Measurements from ENCODE around the gene B4GALT3. TPM values are rescaled to one million over a fixed set of nuclear protein-coding genes. Genes with fewer than 3 reads are reported as not detected.

B4GALT3 gene
- total RNA-seq, 4 donors from 2014 or later, result 3.0 to 71.4 (median 26.6) TPM

DNA sequence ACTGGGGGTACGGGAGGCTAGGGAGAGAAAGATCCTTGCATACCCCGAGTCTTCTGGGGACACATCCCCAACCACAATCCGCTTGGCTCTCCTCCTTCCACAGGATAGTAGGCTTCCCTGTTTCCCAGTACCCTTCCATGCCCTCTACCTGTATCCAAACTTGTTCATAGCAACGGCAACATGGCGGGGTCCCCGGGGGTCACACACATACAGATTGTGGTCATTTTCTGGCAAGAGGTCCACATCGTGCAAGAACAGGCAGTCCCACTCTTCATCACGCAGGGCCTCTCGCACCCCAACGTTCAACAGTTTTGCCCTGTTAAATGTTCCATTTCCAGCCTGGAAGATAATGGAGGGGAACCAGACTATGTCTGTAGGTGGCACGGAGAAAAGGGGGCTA, 3.6 kb downstream of the B4GALT3 start:
- H3K27ac ChIP-seq, result peak overlapping the region in 3 of 4 donors; percentile 28 to 46 (median 29)
- H3K4me3 ChIP-seq, result no peak overlapping the region
- H3K4me1 ChIP-seq, result peaks cover 0 to 33% (median 18%) of the 10 kb centered on the region in 4 donors
- TF ChIP-seq EP300 (IDR thresholded peaks at IDR 0.05; ENCODE audit: low read depth), result no peak
- no peak for TF ChIP-seq POLR2A (IDR thresholded peaks at IDR 0.05)
- TF ChIP-seq POLR2AphosphoS5 (IDR thresholded peaks at IDR 0.05), result no peak
- TF ChIP-seq CTCF (IDR thresholded peaks at IDR 0.05), result no peak
- WGBS, 2 donors (ENCODE audit: low coverage in 1 of 2), result 90% methylated on average over 11 of the region's 11 CpGs; no CpG with 5 or more reads in 1 of the 2 donors
- intact Hi-C loops (cut with DNase I; ENCODE audit: low total_unique reads) (no loop called here), in situ Hi-C loops (cut with MboI; ENCODE audit: low pct_ligation_motif_present in 1 of 4, low pct_unique_long_range_greater_than_20kb in 1 of 4, low sequenced_read_pairs in 3 of 4) (no loop called here)
- H3K27me3 ChIP-seq, result no peaks in the 10 kb centered on the region
- H3K9me3 ChIP-seq, result no peaks in the 10 kb centered on the region
- no peak for DNase-seq
- H3K36me3 ChIP-seq, result peaks cover 0 to 38% (median 13%) of the 10 kb centered on the region in 4 donors

DNA sequence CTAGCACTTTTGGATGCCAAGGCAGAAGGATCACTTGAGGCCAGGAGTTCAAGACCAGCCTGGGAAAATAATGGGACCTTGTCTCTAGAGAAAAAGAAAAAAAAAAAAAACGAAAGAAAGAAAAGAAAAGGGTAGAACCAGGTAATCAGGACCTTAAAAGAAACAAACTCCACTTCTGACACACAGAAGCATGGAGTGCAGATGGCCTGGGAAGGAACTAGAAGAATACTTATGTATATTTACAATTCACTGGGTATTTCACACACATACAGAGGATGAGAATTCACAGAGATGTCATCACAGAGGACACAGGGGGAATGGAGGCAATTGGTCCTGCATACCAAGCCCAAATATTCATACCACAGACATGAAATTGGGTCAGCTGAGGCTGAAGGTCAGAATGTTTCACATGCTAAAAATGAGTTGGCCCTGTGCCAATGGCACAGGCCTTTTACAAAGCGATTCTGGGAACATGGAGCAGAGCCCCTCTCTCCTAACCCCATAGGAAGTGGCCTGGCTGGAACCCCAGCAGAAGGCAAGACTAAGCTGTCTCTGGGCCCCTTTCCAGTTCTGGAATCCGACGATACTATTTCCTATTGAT, 4.4 kb downstream of the B4GALT3 start:
- Histone ChIP-seq H3K4me1 (peaks cover 0 to 27% (median 17%) of the 10 kb centered on the region in 4 donors), H3K9me3 (no peaks in the 10 kb centered on the region), H3K36me3 (peaks cover 0 to 38% (median 13%) of the 10 kb centered on the region in 4 donors), H3K27ac (peak overlapping the region; percentile 2 to 46 (median 28)), H3K4me3 (no peak overlapping the region), H3K27me3 (no peaks in the 10 kb centered on the region)
- peak in 1 of 3 donors; percentile 36 for TF ChIP-seq POLR2AphosphoS5 (IDR thresholded peaks at IDR 0.05)
- no peak for TF ChIP-seq CTCF (IDR thresholded peaks at IDR 0.05)
- TF ChIP-seq EP300 (IDR thresholded peaks at IDR 0.05; ENCODE audit: low read depth), result no peak
- in situ Hi-C loops (cut with MboI; ENCODE audit: low pct_ligation_motif_present in 1 of 4, low pct_unique_long_range_greater_than_20kb in 1 of 4, low sequenced_read_pairs in 3 of 4), result no loop called here
- DNase-seq, result no peak
- WGBS, 2 donors (ENCODE audit: low coverage in 1 of 2), result 57 to 70% methylated on average over 3 to 4 of the region's 4 CpGs
- intact Hi-C loops (cut with DNase I; ENCODE audit: low total_unique reads), result no loop called here

- peaks cover 0 to 38% (median 13%) of the 10 kb centered on the region in 4 donors for H3K36me3 ChIP-seq
- in situ Hi-C loops (cut with MboI; ENCODE audit: low pct_ligation_motif_present in 1 of 4, low pct_unique_long_range_greater_than_20kb in 1 of 4, low sequenced_read_pairs in 3 of 4) (no loop called here), intact Hi-C loops (cut with DNase I; ENCODE audit: low total_unique reads) (no loop called here)
- H3K9me3 ChIP-seq, result no peaks in the 10 kb centered on the region
- 83% methylated on average over 1 of the region's 1 CpG; no CpG with 5 or more reads in 1 of the 2 donors for WGBS, 2 donors (ENCODE audit: low coverage in 1 of 2)
- peaks cover 0 to 29% (median 15%) of the 10 kb centered on the region in 4 donors for H3K4me1 ChIP-seq
- H3K27me3 ChIP-seq, result no peaks in the 10 kb centered on the region
- no peak for DNase-seq
- no peak overlapping the region for H3K4me3 ChIP-seq
- TF ChIP-seq POLR2AphosphoS5 (IDR thresholded peaks at IDR 0.05) (no peak), EP300 (IDR thresholded peaks at IDR 0.05; ENCODE audit: low read depth) (no peak), POLR2A (IDR thresholded peaks at IDR 0.05) (no peak), CTCF (IDR thresholded peaks at IDR 0.05) (no peak)
- H3K27ac ChIP-seq, result peak overlapping the region; percentile 2 to 46 (median 10)
Observed at GRCh38 chr1:161172349-161172748, 5.0 kb downstream of the B4GALT3 start.

DNA sequence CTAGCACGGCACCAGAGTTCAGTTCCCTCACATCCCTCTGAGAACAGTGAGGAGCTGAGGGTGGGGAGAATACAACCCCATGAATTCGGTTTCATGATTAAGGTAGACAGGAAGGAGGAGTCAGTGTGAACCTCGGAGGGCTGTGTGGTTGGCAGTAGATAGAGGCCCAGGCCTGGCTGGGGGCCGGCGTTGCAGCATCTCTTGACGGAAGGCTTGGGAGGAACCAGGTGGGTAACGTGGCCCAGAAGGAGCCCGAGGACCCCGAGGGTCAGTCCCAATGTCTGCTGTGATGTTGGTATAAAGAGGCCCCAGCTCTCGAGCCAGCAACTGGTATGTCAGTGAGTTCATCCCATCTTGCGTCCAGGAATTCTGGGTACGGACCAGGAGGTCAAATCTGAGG, 5.6 kb downstream of the B4GALT3 start:
- in situ Hi-C loops (cut with MboI; ENCODE audit: low pct_ligation_motif_present in 1 of 4, low pct_unique_long_range_greater_than_20kb in 1 of 4, low sequenced_read_pairs in 3 of 4), result no loop called here
- 83% methylated on average over 12 of the region's 12 CpGs; no CpG with 5 or more reads in 1 of the 2 donors for WGBS, 2 donors (ENCODE audit: low coverage in 1 of 2)

More for the DNA sequence above, 5.6 kb downstream of the B4GALT3 start:
- H3K4me1 ChIP-seq, result peaks cover 5 to 34% (median 19%) of the 10 kb centered on the region in 4 donors
- H3K27ac ChIP-seq, result peak overlapping the region in 2 of 4 donors; percentile 5 to 15
- H3K9me3 ChIP-seq, result no peaks in the 10 kb centered on the region
- intact Hi-C loops (cut with DNase I; ENCODE audit: low total_unique reads), result no loop called here
- H3K27me3 ChIP-seq, result no peaks in the 10 kb centered on the region
- H3K4me3 ChIP-seq, result no peak overlapping the region
- no peak for DNase-seq
- TF ChIP-seq CTCF (IDR thresholded peaks at IDR 0.05) (no peak), EP300 (IDR thresholded peaks at IDR 0.05; ENCODE audit: low read depth) (no peak), POLR2AphosphoS5 (IDR thresholded peaks at IDR 0.05) (no peak), POLR2A (IDR thresholded peaks at IDR 0.05) (no peak)
- peaks cover 0 to 38% (median 13%) of the 10 kb centered on the region in 4 donors for H3K36me3 ChIP-seq
